Kasumi-1 (cell line): ENCODE measurements around the gene NAGPA.
"Not testable (repeated sequence)": the region's sequence is repeated elsewhere in the genome, so short reads cannot be mapped to it uniquely, and the experiment has no call there.

Experiments used
- DNase-seq, 2 experiments: peaks; one replicate each; lab custom pipeline; 2025; lab: John Stamatoyannopoulos, UW

Gene NAGPA

GRCh38 chr16:5060073-5060641, 26.4 kb upstream of the NAGPA start:
- no peak for DNase-seq

DNA sequence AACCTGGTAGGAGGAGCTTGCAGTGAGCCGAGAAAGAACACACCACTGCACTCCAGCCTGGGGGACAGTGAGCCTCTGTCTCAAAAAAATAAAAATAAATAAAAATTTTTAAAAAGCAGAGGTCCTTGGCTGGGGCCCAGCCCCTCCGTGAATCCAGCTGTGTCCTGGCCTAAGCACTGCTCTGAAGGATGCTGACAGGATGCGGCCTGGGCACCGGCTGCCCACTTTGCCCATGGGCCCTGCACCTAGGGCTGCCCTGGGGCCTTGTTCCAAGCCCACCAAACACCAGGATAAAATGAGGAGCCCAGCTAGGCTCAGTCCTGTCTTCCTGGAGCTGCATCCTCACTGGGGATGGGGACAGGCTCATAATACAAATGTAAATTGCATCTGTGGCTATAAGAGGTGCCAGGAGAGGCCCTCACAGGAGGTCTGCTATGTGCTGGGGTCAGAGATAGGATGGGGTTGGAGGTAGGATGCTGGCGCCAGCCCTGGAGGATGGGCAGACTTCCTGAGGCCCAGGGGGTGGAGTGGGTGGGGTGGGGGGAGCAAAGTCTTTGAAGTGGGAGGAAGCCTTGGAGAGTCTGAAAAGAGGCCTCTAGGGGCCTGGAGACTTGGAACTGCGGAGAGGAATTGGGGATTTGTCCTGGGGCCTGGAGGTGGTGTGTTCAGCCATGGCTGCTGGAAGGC, 25.8 kb upstream of the NAGPA start:
- DNase-seq = no peak

GRCh38 chr16:5058476-5058875, 24.7 kb upstream of the NAGPA start:
- DNase-seq = peak in 1 of 2 experiments; percentile 0

GRCh38 chr16:5056352-5056751, 22.6 kb upstream of the NAGPA start:
- no peak for DNase-seq

DNA sequence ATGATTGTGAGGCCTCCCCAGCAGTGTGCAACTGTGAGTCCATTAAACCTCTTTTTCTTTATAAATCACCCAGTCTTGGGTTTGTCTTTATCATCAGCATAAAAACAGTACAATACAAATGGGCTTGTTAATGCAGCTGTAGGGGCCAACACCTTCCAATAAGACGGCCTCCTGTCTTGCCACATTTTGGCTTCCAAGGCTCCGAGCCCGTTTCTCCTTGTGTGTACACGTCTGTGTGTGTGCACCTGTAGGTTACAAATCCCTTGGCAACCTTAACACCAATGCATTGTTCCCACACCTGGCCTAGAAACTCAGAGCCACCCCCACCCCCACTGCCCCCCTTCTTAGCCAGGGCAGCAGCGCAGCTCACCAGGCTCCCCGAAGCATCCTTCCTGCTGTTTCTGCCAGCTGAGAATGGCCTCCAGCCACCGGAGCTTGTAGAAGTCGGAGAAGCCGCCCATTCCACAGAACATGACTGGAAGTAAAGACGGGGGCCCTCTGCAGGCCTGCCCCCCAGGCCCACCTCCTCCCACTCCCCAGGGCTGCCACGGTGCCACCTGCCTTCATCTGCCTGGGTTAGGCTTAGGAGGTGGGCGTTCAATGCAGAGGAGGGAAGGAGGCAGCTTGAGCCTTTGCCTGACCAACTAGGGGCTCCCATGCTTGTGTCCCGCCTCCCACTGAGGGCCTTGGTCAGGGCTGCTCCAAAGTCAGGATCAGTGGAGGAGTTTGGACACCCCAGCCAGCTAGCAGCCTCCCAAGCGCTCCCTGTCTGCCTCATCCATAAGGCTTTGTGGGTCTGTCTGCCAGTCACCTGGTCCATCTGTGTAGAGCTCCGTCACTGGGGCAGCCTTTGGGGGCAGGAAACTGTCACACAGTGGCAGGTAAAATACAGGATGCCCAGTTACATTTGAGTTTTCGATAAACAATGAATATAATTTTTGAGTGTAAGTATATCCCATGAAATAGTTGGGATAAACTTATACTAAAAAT, 21.4 kb upstream of the NAGPA start:
- no peak for DNase-seq

- DNase-seq = no peak
These were observed 13.2 kb upstream of the NAGPA start for GRCh38 chr16:5046914-5047313.

GRCh38 chr16:5045499-5046115, 11.9 kb upstream of the NAGPA start:
- no peak for DNase-seq

DNA sequence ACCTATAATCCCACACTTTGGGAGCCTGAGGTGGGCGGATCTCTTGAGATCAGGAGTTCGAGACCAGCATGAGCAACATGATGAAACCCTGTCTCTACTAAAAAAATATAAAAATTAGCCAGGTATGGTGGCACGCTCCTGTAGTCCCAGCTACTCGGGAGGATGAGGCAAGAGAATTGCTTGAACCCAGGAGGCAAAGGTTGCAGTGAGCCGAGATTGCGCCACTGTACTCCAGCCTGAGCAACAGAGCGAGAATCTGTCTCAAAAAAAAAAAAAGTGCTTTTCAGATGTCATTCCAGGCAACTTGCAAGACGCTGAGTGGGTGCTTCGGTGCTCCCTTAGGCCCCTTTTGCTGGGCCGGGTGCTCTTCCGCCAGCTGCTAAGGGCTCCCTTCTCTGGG, 10.8 kb upstream of the NAGPA start:
- DNase-seq = not testable (repeated sequence)

- no peak for DNase-seq
These were observed 10.3 kb upstream of the NAGPA start for GRCh38 chr16:5044011-5044540.

GRCh38 chr16:5042574-5043171, 8.9 kb upstream of the NAGPA start:
- no peak for DNase-seq

DNA sequence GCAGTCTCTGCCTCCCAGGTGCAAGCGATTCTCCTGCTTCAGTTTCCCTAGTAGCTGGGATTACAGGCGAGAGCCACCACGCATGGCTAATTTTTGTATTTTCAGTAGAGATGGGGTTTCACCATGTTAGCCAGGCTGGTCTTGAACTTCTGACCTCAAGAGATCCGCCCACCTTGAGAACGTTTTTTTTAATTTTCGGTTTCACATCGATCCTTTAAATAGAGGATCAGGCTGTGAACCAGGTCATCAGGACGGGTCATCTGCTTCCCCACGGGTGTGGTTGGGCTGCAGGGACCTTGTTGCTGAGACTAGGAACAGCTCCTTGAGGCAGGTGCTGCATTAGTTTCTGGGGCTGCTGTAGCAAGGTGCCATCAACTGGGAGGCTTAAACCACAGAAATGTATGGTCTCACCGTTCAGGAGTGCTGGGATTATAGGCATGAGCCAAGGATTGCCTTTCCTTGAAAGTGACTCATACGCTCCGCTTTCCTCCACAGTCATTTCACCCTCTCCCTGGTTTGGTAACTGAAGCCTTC, 7.9 kb upstream of the NAGPA start:
- no peak for DNase-seq

- no peak for DNase-seq
These were observed 6.7 kb upstream of the NAGPA start for GRCh38 chr16:5040451-5040850.

GRCh38 chr16:5036228-5037156, 2.8 kb upstream of the NAGPA start:
- peak; percentile 18 to 35 for DNase-seq

GRCh38 chr16:5035909-5036227, 2.1 kb upstream of the NAGPA start:
- DNase-seq = no peak

DNA sequence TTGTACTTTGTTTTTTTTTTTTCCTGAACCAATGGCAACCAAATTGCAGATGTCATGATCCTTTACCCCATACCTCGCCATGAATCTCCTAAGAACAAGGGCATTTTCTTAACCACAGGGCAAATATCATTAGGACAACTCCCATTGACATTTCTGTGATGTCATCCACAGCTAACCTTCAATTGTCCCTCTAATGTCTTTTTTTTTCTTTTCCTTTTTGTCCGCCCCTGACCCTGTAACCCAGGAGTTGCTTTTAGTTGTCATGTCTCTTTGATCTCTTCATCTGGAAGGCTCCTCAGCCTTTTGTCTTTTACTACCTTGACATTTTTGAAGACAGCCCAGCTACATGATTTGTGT, 410 bp upstream of the NAGPA start:
- DNase-seq = no peak

- DNase-seq = no peak
These were observed 977 bp downstream of the NAGPA start for GRCh38 chr16:5032748-5033167.

- DNase-seq = no peak
These were observed 2.1 kb downstream of the NAGPA start for GRCh38 chr16:5031601-5032000.

GRCh38 chr16:5030251-5030870, 3.4 kb downstream of the NAGPA start:
- no peak for DNase-seq

- DNase-seq = no peak
These were observed 4.7 kb downstream of the NAGPA start for GRCh38 chr16:5028950-5029475.
